Measurements from ENCODE around the gene MYO18B.

- TF ChIP-seq POLR2AphosphoS5 (IDR thresholded peaks at IDR 0.05; ENCODE audit: low read depth, low read length): no peak
- TF ChIP-seq REST (IDR thresholded peaks at IDR 0.05; ENCODE audit: insufficient read depth in 1 of 2, low read depth in 2 of 2, low read length in 2 of 2): no peak
These were observed 214.8 kb downstream of the MYO18B start for GRCh38 chr22:25956801-25957200.

Data from PFSK-1 (cell line).